ENCODE measurements around the gene HIRIP3. TPM values are rescaled to one million over a fixed set of nuclear protein-coding genes. Genes with fewer than 3 reads are reported as not detected.
A peak's percentile ranks its signal among the peaks of the same experiment; 100 is the strongest.

The HIRIP3 gene
- 8.6 and 8.7 TPM in 2 replicates for total RNA-seq
- polyA plus RNA-seq, result 6.7 and 7.2 TPM in 2 replicates
- 8.2 and 8.8 TPM in 2 replicates for polyA plus RNA-seq (2011; cell fraction: cytosol; rRNA removed)
- 3.6 and 5.0 TPM in 2 replicates for polyA plus RNA-seq (2011; cell fraction: nucleus; rRNA removed)
- polyA plus RNA-seq (2012), result 5.0 and 6.0 TPM in 2 replicates
- 1.5 and 2.9 TPM in 2 replicates for polyA minus RNA-seq
- 14.5 TPM for polyA minus RNA-seq (2011; cell fraction: cytosol; rRNA and poly(A)+ RNA removed)
- polyA minus RNA-seq (2011; cell fraction: nucleus; rRNA and poly(A)+ RNA removed), result 0.96 and 1.9 TPM in 2 replicates
- Bru-seq, nascent RNA, result percentile 55 among the genes with signal in this experiment
- percentile 66 among the genes with signal in this experiment for BruChase-seq, experiment 1, labeled RNA remaining after a 6-hour chase
- percentile 53 among the genes with signal in this experiment for BruChase-seq, experiment 2, labeled RNA remaining after a 2-hour chase
- long read RNA-seq, transcript HIRIP3-204 (6 exons, 988 nt), result minor isoform, 13 of 38 reads
- long read RNA-seq, transcript HIRIP3-201 (7 exons, 3,388 nt), result major isoform, 21 of 38 reads
- long read RNA-seq, partial matches to known transcripts, result 0 of 38 reads
- long read RNA-seq, other reads (novel, unspliced or antisense), result 4 of 38 reads

GRCh38 chr16:29995324-29995910 lies at the start of gene HIRIP3:
TSS of gene HIRIP3 (minus strand) at chr16:29995617. CDS start at chr16:29995605, 12 bp downstream.
- DNase-seq (ENCODE audit: low read depth, low spot score) (peak; percentile 73), FAIRE-seq (no peak)
- Histone ChIP-seq H3K9me1 (replicated peaks; ENCODE audit: control insufficient read depth, extremely low read depth, insufficient read depth, low read length) (no peaks in the 10 kb centered on the region), H2AFZ (ENCODE audit: low read depth, low read length) (peak within 1 kb of the TSS; percentile 76), H3K27me3 (ENCODE audit: control insufficient read depth in 2 of 2, insufficient read depth in 2 of 2, low read length in 2 of 2) (no peaks in the 10 kb centered on the region), H3K9me3 (replicated peaks; ENCODE audit: control insufficient read depth, insufficient read depth, low read length) (no peaks in the 10 kb centered on the region), H3K4me1 (ENCODE audit: control insufficient read depth, extremely low read depth, insufficient read depth, low read length) (peaks cover 22% of the 10 kb centered on the region), H3K79me2 (ENCODE audit: control insufficient read depth, insufficient read depth, low read length) (peaks cover 7% of the 10 kb centered on the region), H3K4me3 (replicated peaks in 1 of 3; ENCODE audit: insufficient read depth in 1 of 3, low read depth in 1 of 3, low read length in 3 of 3) (peak within 1 kb of the TSS; percentile 70 to 81 (median 73)), H3K27ac (ENCODE audit: insufficient read depth, low read depth, low read length) (peak within 1 kb of the TSS; percentile 76), H3K4me2 (ENCODE audit: insufficient read depth, low read length) (peak within 1 kb of the TSS; percentile 84), H3K36me3 (ENCODE audit: control insufficient read depth in 2 of 2, extremely low read depth in 1 of 2, insufficient read depth in 2 of 2, low read length in 2 of 2) (peaks cover 6 to 25% of the 10 kb centered on the region in 2 experiments), H4K20me1 (replicated peaks; ENCODE audit: control insufficient read depth, extremely low read depth, insufficient read depth, low read length) (no peaks in the 10 kb centered on the region), H3K9ac (replicated peaks; ENCODE audit: extremely low read depth, insufficient read depth, low read length) (peak within 1 kb of the TSS; percentile 94)
- ChIA-PET CTCF (interaction anchor here (0.8 to 1.0 kb wide), 2 partner anchors 10 to 147 kb away, joined by 3 read pairs; no protein-coding TSS in a partner anchor), POLR2A (interaction anchor here (1.0 kb wide), 1 partner anchor 9 kb away, joined by 3 read pairs; no protein-coding TSS in a partner anchor)
- TSS peak; percentile 71 for BruUV-seq (replicated peaks)
- dilution Hi-C loops (cut with MboI; ENCODE audit: extremely low pct_ligation_motif_present, low sequenced_read_pairs), result loop anchor here (10.0 kb wide), 1 partner anchor 191 kb away; the partner anchor contains the start of gene MAZ
- TF ChIP-seq POLR2AphosphoS5 (IDR thresholded peaks at IDR 0.05; ENCODE audit: insufficient read depth, low read depth, low read length) (peak; percentile 46), EZH2 (IDR thresholded peaks at IDR 0.05; ENCODE audit: borderline replicate concordance, low read depth, low read length, severe bottlenecking) (no peak), FOS (IDR thresholded peaks at IDR 0.05; ENCODE audit: borderline replicate concordance, insufficient read depth, low read length) (no peak), POLR2A (IDR thresholded peaks at IDR 0.05; ENCODE audit: low read depth, low read length) (peak; percentile 80), JUN (IDR thresholded peaks at IDR 0.05; ENCODE audit: borderline replicate concordance, insufficient read depth, insufficient read length, low read depth) (no peak), GATA2 (IDR thresholded peaks at IDR 0.05; ENCODE audit: insufficient read depth, insufficient read length, low read depth, low read length) (no peak), MYC (IDR thresholded peaks at IDR 0.05; ENCODE audit: low read depth, low read length) (no peak), CTCF (IDR thresholded peaks at IDR 0.05; ENCODE audit: extremely low read depth in 1 of 2, insufficient read depth in 1 of 2, low read depth in 1 of 2, low read length in 2 of 2) (no peak), MAX (IDR thresholded peaks at IDR 0.05; ENCODE audit: insufficient read depth, insufficient read length) (no peak)
- intact Hi-C loops (cut with micrococcal nuclease), result loop anchor here (1.0 kb wide), 1 partner anchor 34 kb away; no protein-coding TSS in a partner anchor
